Glutamatergic neuron (in vitro differentiated cells): ENCODE measurements around the gene EML5. TPM values are rescaled to one million over a fixed set of nuclear protein-coding genes. Genes with fewer than 3 reads are reported as not detected.
"Not testable (repeated sequence)": the region's sequence is repeated elsewhere in the genome, so short reads cannot be mapped to it uniquely, and the experiment has no call there.

ENCODE experiments used
- DNase-seq: peaks from one replicate; pipeline ENCODE4 v3.0.0; 2022
- H3K27ac Mint-ChIP-seq: one replicate; pipeline ENCODE4 v1.8.0; 2020; ENCODE audit warnings: mild to moderate bottlenecking, mixed read lengths, inconsistent platforms; ENCODE audit not compliant: unreplicated experiment
- H3K27me3 Mint-ChIP-seq: one replicate; pipeline ENCODE4 v1.8.0; 2020; ENCODE audit warnings: mild to moderate bottlenecking, moderate library complexity, mixed read lengths, inconsistent platforms; ENCODE audit not compliant: unreplicated experiment
- H3K36me3 Mint-ChIP-seq: one replicate; pipeline ENCODE4 v1.8.0; 2020; ENCODE audit warnings: mild to moderate bottlenecking, mixed read lengths, inconsistent platforms; ENCODE audit not compliant: unreplicated experiment
- H3K4me1 Mint-ChIP-seq: one replicate; pipeline ENCODE4 v1.8.0; 2020; ENCODE audit warnings: mild to moderate bottlenecking, low read depth, mixed read lengths, inconsistent platforms; ENCODE audit not compliant: unreplicated experiment
- H3K4me3 Mint-ChIP-seq: one replicate; pipeline ENCODE4 v1.8.0; 2020; ENCODE audit warnings: mild to moderate bottlenecking, mixed read lengths, inconsistent platforms; ENCODE audit not compliant: unreplicated experiment
- H3K9me3 Mint-ChIP-seq: one replicate; pipeline ENCODE4 v1.8.0; 2020; ENCODE audit warnings: mild to moderate bottlenecking, moderate library complexity, mixed read lengths, inconsistent platforms; ENCODE audit not compliant: unreplicated experiment
- total RNA-seq: library from RNA; stranded (reverse); fragmentation: NEBNext Ultra II Directional; extraction: Animal tissue kit (Norgen Biotek cat#: 25700); gene quantifications from one replicate; pipeline ENCODE4 v1.2.1, GENCODE V29; 2021; ENCODE audit not compliant: unreplicated experiment
- TF ChIP-seq, protein P1 (sequence below): fragments of 200-600 bp; sonication (generic); IDR thresholded peaks from one replicate; pipeline ENCODE4 v1.5.0; 2021; ENCODE audit not compliant: partially characterized antibody, unreplicated experiment

Gene EML5
- total RNA-seq, 1 donor from 2014 or later = 2.1 TPM

DNA sequence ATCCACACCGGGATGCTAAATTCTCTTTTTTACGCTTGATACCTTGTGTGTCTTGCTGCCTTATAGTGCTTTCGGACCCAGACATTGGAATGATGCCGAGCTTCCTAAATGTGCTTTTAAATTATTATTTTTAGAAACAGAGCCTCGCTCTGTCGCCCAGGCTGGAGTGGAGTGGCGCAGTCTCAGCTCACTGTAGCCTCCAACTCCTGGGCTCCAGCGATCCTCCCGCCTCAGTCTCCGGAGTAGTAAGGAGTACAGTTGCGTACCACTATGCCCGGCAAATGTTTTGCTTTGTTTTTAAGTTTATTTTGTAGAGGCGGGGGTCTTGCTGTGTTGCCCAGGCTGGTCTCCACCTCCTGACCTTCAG is 489 bp upstream of the EML5 start:
- H3K9me3 Mint-ChIP-seq = peaks cover 5% of the 10 kb centered on the region
- peak overlapping the region; percentile 85 for H3K4me3 Mint-ChIP-seq
- peak overlapping the region; percentile 12 for H3K27ac Mint-ChIP-seq
- H3K27me3 Mint-ChIP-seq = peaks cover 8% of the 10 kb centered on the region
- no peak for DNase-seq
- H3K36me3 Mint-ChIP-seq = no peaks in the 10 kb centered on the region
- H3K4me1 Mint-ChIP-seq = no peaks in the 10 kb centered on the region
- TF ChIP-seq, protein P1, sequence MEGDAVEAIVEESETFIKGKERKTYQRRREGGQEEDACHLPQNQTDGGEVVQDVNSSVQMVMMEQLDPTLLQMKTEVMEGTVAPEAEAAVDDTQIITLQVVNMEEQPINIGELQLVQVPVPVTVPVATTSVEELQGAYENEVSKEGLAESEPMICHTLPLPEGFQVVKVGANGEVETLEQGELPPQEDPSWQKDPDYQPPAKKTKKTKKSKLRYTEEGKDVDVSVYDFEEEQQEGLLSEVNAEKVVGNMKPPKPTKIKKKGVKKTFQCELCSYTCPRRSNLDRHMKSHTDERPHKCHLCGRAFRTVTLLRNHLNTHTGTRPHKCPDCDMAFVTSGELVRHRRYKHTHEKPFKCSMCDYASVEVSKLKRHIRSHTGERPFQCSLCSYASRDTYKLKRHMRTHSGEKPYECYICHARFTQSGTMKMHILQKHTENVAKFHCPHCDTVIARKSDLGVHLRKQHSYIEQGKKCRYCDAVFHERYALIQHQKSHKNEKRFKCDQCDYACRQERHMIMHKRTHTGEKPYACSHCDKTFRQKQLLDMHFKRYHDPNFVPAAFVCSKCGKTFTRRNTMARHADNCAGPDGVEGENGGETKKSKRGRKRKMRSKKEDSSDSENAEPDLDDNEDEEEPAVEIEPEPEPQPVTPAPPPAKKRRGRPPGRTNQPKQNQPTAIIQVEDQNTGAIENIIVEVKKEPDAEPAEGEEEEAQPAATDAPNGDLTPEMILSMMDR = no peak

DNA sequence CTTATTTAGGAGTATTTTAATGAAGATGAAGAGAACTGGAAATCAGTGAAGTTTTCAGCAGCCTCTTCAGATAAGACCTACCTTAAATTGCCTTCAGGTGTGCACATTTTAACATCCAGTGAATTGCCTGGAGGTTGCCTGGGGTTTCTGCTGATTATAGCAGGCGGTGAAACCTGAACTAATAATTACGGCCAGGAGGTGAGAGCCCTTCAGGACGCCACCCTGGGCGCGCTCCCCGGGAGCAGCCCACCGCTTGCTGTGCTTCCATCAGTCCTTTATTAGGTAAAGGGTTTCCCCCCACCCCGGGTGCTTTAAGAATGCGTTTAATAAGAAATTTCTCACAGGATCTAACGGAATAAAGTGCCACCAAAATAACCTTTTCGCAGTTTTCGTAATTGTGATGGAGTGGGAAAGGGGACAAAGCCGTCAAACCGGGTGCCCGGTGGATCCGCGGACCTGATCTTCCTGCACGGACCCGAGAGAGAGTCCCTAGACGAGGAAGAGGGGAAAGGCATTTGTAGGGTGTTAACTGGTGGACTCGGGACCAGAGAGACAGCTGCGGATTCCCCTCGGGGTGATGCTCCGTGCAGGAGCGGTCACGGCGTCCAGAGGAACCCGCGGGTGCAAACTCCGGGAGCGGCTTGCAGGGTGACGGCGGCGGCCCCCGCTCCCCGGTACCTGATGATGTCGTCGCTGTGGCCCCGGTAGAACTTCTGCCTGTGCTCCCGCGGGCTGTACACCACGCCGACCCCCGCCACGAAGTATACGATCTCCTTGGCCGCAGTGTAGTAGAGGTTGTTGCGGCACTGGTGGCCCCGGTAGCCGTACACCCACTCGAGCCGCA is 902 bp downstream of the EML5 start:
- DNase-seq = peak; percentile 19
- peak overlapping the region; percentile 86 for H3K4me3 Mint-ChIP-seq
- peaks cover 5% of the 10 kb centered on the region for H3K9me3 Mint-ChIP-seq
- H3K4me1 Mint-ChIP-seq = no peaks in the 10 kb centered on the region
- TF ChIP-seq, protein P1 = no peak
- H3K36me3 Mint-ChIP-seq = no peaks in the 10 kb centered on the region
- H3K27ac Mint-ChIP-seq = no peak overlapping the region
- H3K27me3 Mint-ChIP-seq = peaks cover 8% of the 10 kb centered on the region

DNA sequence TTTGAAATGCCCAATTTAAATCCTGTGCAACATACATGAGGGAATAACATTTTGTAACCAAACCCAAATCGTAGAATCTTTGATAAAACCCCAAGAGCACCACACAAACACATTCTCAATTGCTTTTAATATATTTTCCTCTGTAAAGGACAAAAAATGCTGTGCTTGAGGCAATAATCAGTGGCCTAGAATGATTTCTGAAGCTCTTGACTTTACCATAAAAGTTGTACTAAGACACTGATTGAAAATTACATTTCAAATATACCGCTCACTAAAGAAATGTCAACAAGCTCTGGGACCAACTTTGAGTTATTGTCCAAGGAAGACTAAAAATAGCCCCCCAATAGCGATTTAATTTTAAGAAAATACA is 1.5 kb downstream of the EML5 start:
- Mint-ChIP-seq H3K4me1 (no peaks in the 10 kb centered on the region), H3K4me3 (peak overlapping the region; percentile 19), H3K9me3 (peaks cover 5% of the 10 kb centered on the region), H3K27me3 (peaks cover 8% of the 10 kb centered on the region), H3K36me3 (no peaks in the 10 kb centered on the region), H3K27ac (no peak overlapping the region)
- no peak for DNase-seq
- TF ChIP-seq, protein P1 = no peak

GRCh38 chr14:88790501-88791251 is 2.1 kb downstream of the EML5 start:
- peaks cover 8% of the 10 kb centered on the region for H3K27me3 Mint-ChIP-seq
- H3K4me1 Mint-ChIP-seq = no peaks in the 10 kb centered on the region
- peaks cover 5% of the 10 kb centered on the region for H3K9me3 Mint-ChIP-seq
- no peak overlapping the region for H3K27ac Mint-ChIP-seq
- no peak for DNase-seq
- TF ChIP-seq, protein P1 = no peak
- H3K36me3 Mint-ChIP-seq = no peaks in the 10 kb centered on the region
- peak overlapping the region; percentile 19 for H3K4me3 Mint-ChIP-seq

DNA sequence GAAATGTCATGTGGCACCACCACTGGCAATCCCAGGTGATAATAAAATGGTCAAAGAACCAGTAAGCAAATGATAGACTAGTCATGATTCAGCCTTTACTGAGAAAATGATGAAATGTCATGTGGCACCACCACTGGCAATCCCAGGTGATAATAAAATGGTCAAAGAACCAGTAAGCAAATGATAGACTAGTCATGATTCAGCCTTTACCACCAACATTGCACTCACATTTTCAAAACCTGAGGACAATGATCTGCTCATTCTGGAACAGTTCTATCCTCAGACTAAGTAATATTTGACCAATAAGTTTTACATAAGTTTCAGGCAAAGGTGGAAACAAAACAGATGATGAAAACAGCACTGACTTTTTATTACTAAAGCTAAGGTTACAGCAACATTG is 3.2 kb downstream of the EML5 start:
- not testable (repeated sequence) for H3K4me1 Mint-ChIP-seq, DNase-seq, H3K4me3 Mint-ChIP-seq, H3K36me3 Mint-ChIP-seq, H3K27ac Mint-ChIP-seq, H3K27me3 Mint-ChIP-seq, H3K9me3 Mint-ChIP-seq
